T-cell (primary cell): ENCODE measurements around the gene ZNF778. TPM values are rescaled to one million over a fixed set of nuclear protein-coding genes. Genes with fewer than 3 reads are reported as not detected.
"Not testable (repeated sequence)": the region's sequence is repeated elsewhere in the genome, so short reads cannot be mapped to it uniquely, and the experiment has no call there.

Experiments
- ATAC-seq, 4 experiments: fragments of 200-7000 bp in 3 of 4; fragments of 150-1000 bp in 1 of 4; cut with Tn5 transposase; replicated peaks in 1 of 4; 1 replicate in 3 of 4; 2 replicates in 1 of 4; pipeline ENCODE4 v1.10.0; 2021; ENCODE audit warnings: moderate library complexity in 3 of 4, mild to moderate bottlenecking in 2 of 4, moderate number of reproducible peaks in 1 of 4
- CTCF ChIA-PET, 2 donors: fragments of 300-600 bp; sonication (Branson Sonifier 250); formaldehyde crosslinking; loops; one replicate each; lab custom pipeline; 2022; ENCODE audit warnings: antibody characterized with exemption in 2 of 2; lab: Charles Lee
- POLR2A ChIA-PET, 2 donors: fragments of 300-600 bp; sonication (Branson Sonifier 250); formaldehyde crosslinking; loops; one replicate each; lab custom pipeline; 2022; ENCODE audit warnings: antibody characterized with exemption in 2 of 2; lab: Charles Lee
- DNase-seq, 35 experiments: peaks; one replicate each; pipeline versions ENCODE4 v3.0.0 to v3.0.0-alpha.2; 2013 to 2023
- H3K27ac ChIP-seq: one replicate; pipeline ENCODE4 v1.5.1; 2013; ENCODE audit warnings: low read length
- H3K27me3 ChIP-seq, 2 experiments: replicated peaks in 1 of 2; 1 replicate in 1 of 2; 2 replicates in 1 of 2; pipeline versions ENCODE4 v1.6.1 to v1.7.0; 2013; ENCODE audit warnings: low read length in 1 of 2, mixed read lengths in 1 of 2; ENCODE audit not compliant: control insufficient read depth in 2 of 2, insufficient read depth in 2 of 2; ENCODE audit errors: extremely low read depth in 1 of 2
- H3K36me3 ChIP-seq, 2 donors: 1 replicate in 1 of 2; 2 replicates in 1 of 2; pipeline versions ENCODE4 v1.6.1 to v1.7.0; 2013; ENCODE audit warnings: low read length in 1 of 2; ENCODE audit not compliant: control insufficient read depth in 2 of 2, insufficient read depth in 1 of 2; ENCODE audit errors: extremely low read depth in 1 of 2
- H3K4me1 ChIP-seq, 2 experiments: 1 replicate in 1 of 2; 2 replicates in 1 of 2; pipeline versions ENCODE4 v1.6.1 to v1.7.0; 2013; ENCODE audit warnings: low read length in 2 of 2, mixed read lengths in 1 of 2; ENCODE audit not compliant: insufficient read depth in 2 of 2, control insufficient read depth in 1 of 2; ENCODE audit errors: extremely low read depth in 1 of 2
- H3K4me3 ChIP-seq, 2 donors: 1 replicate in 1 of 2; 2 replicates in 1 of 2; pipeline versions ENCODE4 v1.5.1 to v1.7.0; 2013; ENCODE audit warnings: mild to moderate bottlenecking in 2 of 2, low read length in 1 of 2, moderate library complexity in 1 of 2; ENCODE audit not compliant: control insufficient read depth in 1 of 2; ENCODE audit errors: extremely low read depth in 1 of 2
- H3K9me3 ChIP-seq: 2 replicates; pipeline ENCODE4 v1.7.0; 2013
- H3K27ac Mint-ChIP-seq, 2 donors: one replicate each; pipeline ENCODE4 v1.8.0; 2020 to 2021; ENCODE audit warnings: mild to moderate bottlenecking in 2 of 2, mixed read lengths in 2 of 2
- H3K27me3 Mint-ChIP-seq, 2 donors: one replicate each; pipeline ENCODE4 v1.8.0; 2021 to 2022; ENCODE audit warnings: mixed read lengths in 2 of 2
- H3K36me3 Mint-ChIP-seq: one replicate; pipeline ENCODE4 v1.8.0; 2021; ENCODE audit warnings: mixed read lengths
- H3K4me1 Mint-ChIP-seq, 3 donors: one replicate each; pipeline ENCODE4 v1.8.0; 2020 to 2022; ENCODE audit warnings: mixed read lengths in 3 of 3, mild to moderate bottlenecking in 1 of 3
- H3K4me3 Mint-ChIP-seq, 3 donors: one replicate each; pipeline ENCODE4 v1.8.0; 2020 to 2022; ENCODE audit warnings: mild to moderate bottlenecking in 3 of 3, mixed read lengths in 3 of 3, moderate library complexity in 3 of 3
- H3K9me3 Mint-ChIP-seq, 3 donors: one replicate each; pipeline ENCODE4 v1.8.0; 2020 to 2022; ENCODE audit warnings: mixed read lengths in 3 of 3
- WGBS: methylation state at CpG from one replicate; pipeline ENCODE4 v1.1.5; 2013; ENCODE audit warnings: missing lambda C conversion rate; ENCODE audit not compliant: insufficient coverage; 5-methylcytosine and 5-hydroxymethylcytosine counted together
- total RNA-seq, 35 experiments: library from RNA in 6 of 35; stranded (reverse) in 6 of 35; fragments of 120-200 nt in 1 of 35; gene quantifications; one replicate each; pipeline versions ENCODE4 v1.2.1 to v1.2.4 and lab custom pipeline; 2013 to 2026

The ZNF778 gene
- total RNA-seq, 5 donors from 2014 or later (not counting 1 experiment from before 2014, with no cell fraction given), result 6.0 to 16.3 (median 13.6) TPM

GRCh38 chr16:89190150-89190958, 27.1 kb upstream of the ZNF778 start:
- Histone ChIP-seq H3K27ac (no peak overlapping the region), H3K4me1 (peaks cover 0 to 13% of the 10 kb centered on the region in 2 experiments), H3K36me3 (no peaks in the 10 kb centered on the region), H3K27me3 (peaks cover 0 to 4% of the 10 kb centered on the region in 2 experiments), H3K4me3 (no peak overlapping the region), H3K9me3 (no peaks in the 10 kb centered on the region)
- ATAC-seq (no peak), DNase-seq (peak in 1 of 35 experiments; percentile 12)
- no peaks in the 10 kb centered on the region for H3K27me3 Mint-ChIP-seq
- H3K4me1 Mint-ChIP-seq, result peaks cover 0 to 6% (median 0%) of the 10 kb centered on the region in 3 donors
- POLR2A ChIA-PET, result interaction anchor here in 1 of 2 donors (0.6 kb wide), 1 partner anchor 412 kb away, joined by 4 read pairs; no protein-coding TSS in a partner anchor
- no peaks in the 10 kb centered on the region for H3K36me3 Mint-ChIP-seq
- peak overlapping the region in 1 of 2 donors; percentile 55 for H3K27ac Mint-ChIP-seq
- CTCF ChIA-PET, result no interaction called here
- H3K4me3 Mint-ChIP-seq, result peak overlapping the region in 1 of 3 donors; percentile 56
- H3K9me3 Mint-ChIP-seq, result no peaks in the 10 kb centered on the region
- WGBS, result 70% methylated on average over 21 of the region's 28 CpGs

DNA sequence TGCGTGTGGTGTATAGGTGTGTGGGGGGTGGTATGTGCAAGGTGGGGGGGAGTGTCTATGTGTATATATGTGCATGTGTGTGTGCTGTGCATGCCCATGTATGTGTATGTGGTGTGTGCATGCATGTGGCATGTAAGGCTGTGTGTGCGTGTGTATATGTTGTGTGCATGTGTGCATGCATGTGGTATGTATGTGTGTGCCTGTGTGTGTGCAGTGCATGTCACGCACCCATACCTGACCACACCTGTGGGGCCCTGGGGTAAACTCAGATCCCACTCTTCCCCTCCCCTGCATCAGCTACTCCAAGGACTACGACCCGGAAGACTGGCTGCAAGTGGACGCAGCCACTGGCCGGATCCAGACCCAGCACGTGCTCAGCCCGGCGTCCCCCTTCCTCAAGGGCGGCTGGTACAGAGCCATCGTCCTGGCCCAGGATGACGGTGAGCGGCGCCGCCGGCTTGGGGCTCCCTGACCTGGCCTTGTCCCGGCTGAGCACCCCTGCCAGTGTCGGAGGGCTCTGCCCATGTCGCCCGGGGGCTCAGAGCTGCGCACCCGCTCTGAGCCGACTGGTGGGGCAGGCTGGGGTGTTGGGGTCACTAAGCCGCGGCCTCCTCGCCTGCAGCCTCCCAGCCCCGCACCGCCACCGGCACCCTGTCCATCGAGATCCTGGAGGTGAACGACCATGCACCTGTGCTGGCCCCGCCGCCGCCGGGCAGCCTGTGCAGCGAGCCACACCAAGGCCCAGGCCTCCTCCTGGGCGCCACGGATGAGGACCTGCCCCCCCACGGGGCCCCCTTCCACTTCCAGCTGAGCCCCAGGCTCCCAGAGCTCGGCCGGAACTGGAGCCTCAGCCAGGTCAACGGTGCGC, 26.2 kb upstream of the ZNF778 start:
- Mint-ChIP-seq H3K27ac (no peak overlapping the region), H3K4me3 (peak overlapping the region in 2 of 3 donors; percentile 7 to 56), H3K36me3 (no peaks in the 10 kb centered on the region), H3K9me3 (no peaks in the 10 kb centered on the region), H3K4me1 (peaks cover 0 to 6% (median 0%) of the 10 kb centered on the region in 3 donors), H3K27me3 (no peaks in the 10 kb centered on the region)
- Histone ChIP-seq H3K4me3 (no peak overlapping the region), H3K27ac (no peak overlapping the region), H3K9me3 (no peaks in the 10 kb centered on the region), H3K4me1 (peaks cover 0 to 13% of the 10 kb centered on the region in 2 experiments), H3K36me3 (no peaks in the 10 kb centered on the region), H3K27me3 (peaks cover 0 to 4% of the 10 kb centered on the region in 2 experiments)
- ChIA-PET POLR2A (interaction anchor here in 1 of 2 donors (0.6 kb wide), 1 partner anchor 413 kb away, joined by 4 read pairs; no protein-coding TSS in a partner anchor), CTCF (no interaction called here)
- DNase-seq (no peak), ATAC-seq (no peak)
- WGBS, result 87% methylated on average over 38 of the region's 44 CpGs

DNA sequence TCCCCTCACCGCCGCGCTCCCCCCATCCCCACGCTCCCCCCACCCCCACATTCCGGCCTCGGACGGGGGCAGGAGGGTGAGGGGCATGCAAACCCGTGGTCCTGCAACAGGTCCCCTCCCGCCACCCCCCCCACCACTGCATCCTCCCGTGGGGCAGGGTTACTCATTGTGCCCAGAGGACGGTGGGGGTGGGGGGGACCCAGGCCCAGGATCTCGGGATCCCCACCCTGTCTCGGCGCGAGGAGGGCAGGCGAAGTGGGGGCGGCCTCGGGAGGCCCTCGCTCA, 25.7 kb upstream of the ZNF778 start:
- WGBS, result 5% methylated on average over 7 of the region's 19 CpGs
- no peak for ATAC-seq
- Mint-ChIP-seq H3K27ac (no peak overlapping the region), H3K9me3 (no peaks in the 10 kb centered on the region), H3K36me3 (no peaks in the 10 kb centered on the region), H3K27me3 (peaks cover 0 to 3% of the 10 kb centered on the region in 2 donors), H3K4me3 (no peak overlapping the region), H3K4me1 (peaks cover 0 to 6% (median 0%) of the 10 kb centered on the region in 3 donors)
- peaks cover 0 to 4% of the 10 kb centered on the region in 2 experiments for H3K27me3 ChIP-seq
- ChIA-PET POLR2A (no interaction called here), CTCF (no interaction called here)
- no peak overlapping the region for H3K4me3 ChIP-seq
- H3K27ac ChIP-seq, result no peak overlapping the region
- no peaks in the 10 kb centered on the region for H3K9me3 ChIP-seq
- peaks cover 0 to 13% of the 10 kb centered on the region in 2 experiments for H3K4me1 ChIP-seq
- H3K36me3 ChIP-seq, result no peaks in the 10 kb centered on the region
- no peak for DNase-seq

GRCh38 chr16:89192186-89192955, 25.1 kb upstream of the ZNF778 start:
- H3K4me1 Mint-ChIP-seq, H3K27ac Mint-ChIP-seq, H3K4me3 Mint-ChIP-seq, H3K36me3 Mint-ChIP-seq, H3K27ac ChIP-seq, H3K36me3 ChIP-seq, H3K27me3 ChIP-seq, H3K27me3 Mint-ChIP-seq, H3K9me3 Mint-ChIP-seq, H3K9me3 ChIP-seq: not testable (repeated sequence)
- peak; percentile 38 to 59 (median 44) for ATAC-seq
- CTCF ChIA-PET, result interaction anchor here (0.6 to 0.9 kb wide), 7 partner anchors 21 to 726 kb away, joined by 3 to 5 read pairs (median 4); partner anchors contain the start of genes CDH15 (in 1 of the 2) and MC1R (in 1 of the 2)
- WGBS, result 17% methylated on average over 55 of the region's 63 CpGs
- peak in 32 of 35 experiments; percentile 34 to 88 (median 76) for DNase-seq
- Histone ChIP-seq H3K4me3 (peak overlapping the region in 1 of 2 donors; percentile 38), H3K4me1 (peaks cover 0 to 13% of the 10 kb centered on the region in 2 experiments)
- POLR2A ChIA-PET, result interaction anchor here in 1 of 2 donors (0.6 to 0.7 kb wide), 3 partner anchors 292 to 409 kb away, joined by 3 to 17 read pairs (median 4); no protein-coding TSS in a partner anchor

DNA sequence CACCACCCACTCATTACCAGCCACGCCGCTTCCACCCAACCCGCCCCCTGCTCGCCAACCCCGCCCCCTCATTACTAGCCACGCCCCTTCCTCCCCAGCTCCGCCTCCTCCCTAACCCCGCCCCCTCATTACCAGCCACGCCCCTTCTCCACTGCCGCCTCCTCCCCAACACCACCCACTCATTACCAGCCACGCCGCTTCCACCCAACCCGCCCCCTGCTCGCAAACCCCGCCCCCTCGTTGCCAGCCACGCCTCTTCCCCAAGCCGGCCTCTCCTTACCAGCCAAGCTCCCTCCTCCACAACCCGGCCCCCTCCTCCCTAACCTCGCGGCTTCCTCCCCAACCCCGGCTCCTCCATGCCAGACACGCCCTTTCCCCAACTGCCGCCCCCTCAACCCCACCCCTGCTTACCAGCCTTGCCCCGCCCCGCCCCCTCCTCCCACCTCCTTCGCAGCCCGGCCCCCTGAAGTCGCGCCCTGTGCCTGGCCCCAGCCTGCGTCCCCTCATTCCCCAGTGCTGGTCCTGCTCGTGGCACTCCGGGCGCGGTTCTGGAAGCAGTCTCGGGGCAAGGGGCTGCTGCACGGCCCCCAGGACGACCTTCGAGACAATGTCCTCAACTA, 24.4 kb upstream of the ZNF778 start:
- no peaks in the 10 kb centered on the region for H3K36me3 ChIP-seq
- no peak overlapping the region for H3K4me3 Mint-ChIP-seq
- peak in 14 of 35 experiments; percentile 27 to 74 (median 53) for DNase-seq
- H3K36me3 Mint-ChIP-seq, result no peaks in the 10 kb centered on the region
- peaks cover 0 to 16% of the 10 kb centered on the region in 2 experiments for H3K27me3 ChIP-seq
- no peaks in the 10 kb centered on the region for H3K9me3 Mint-ChIP-seq
- no peak overlapping the region for H3K27ac Mint-ChIP-seq
- CTCF ChIA-PET, result interaction anchor here (0.6 to 0.9 kb wide), 7 partner anchors 21 to 725 kb away, joined by 3 to 5 read pairs (median 4); partner anchors contain the start of genes CDH15 (in 1 of the 2) and MC1R (in 1 of the 2)
- H3K27me3 Mint-ChIP-seq, result peaks cover 0 to 7% of the 10 kb centered on the region in 2 donors
- 38% methylated on average over 18 of the region's 39 CpGs for WGBS
- ATAC-seq, result peak; percentile 39 to 53 (median 50)
- H3K27ac ChIP-seq, result no peak overlapping the region
- no peaks in the 10 kb centered on the region for H3K9me3 ChIP-seq
- H3K4me1 Mint-ChIP-seq, result peaks cover 0 to 6% (median 0%) of the 10 kb centered on the region in 3 donors
- H3K4me3 ChIP-seq, result no peak overlapping the region
- H3K4me1 ChIP-seq, result peaks cover 0 to 13% of the 10 kb centered on the region in 2 experiments
- POLR2A ChIA-PET, result interaction anchor here in 1 of 2 donors (0.6 to 0.7 kb wide), 3 partner anchors 291 to 410 kb away, joined by 3 to 17 read pairs (median 4); no protein-coding TSS in a partner anchor
